Measurements from ENCODE around the gene TMEM40.

GRCh38 chr3:12752102-12752501 lies 7.0 kb downstream of the TMEM40 start:
- no peak for TF ChIP-seq EZH2phosphoT487 (IDR thresholded peaks at IDR 0.05; ENCODE audit: borderline replicate concordance, low read depth, low read length)
- no peak for TF ChIP-seq CTCF (conservative IDR thresholded peaks at IDR 0.05; ENCODE audit: low read length)

Measured in OCI-LY7 (cell line).